ENCODE data around the gene LEMD2. TPM values are rescaled to one million over a fixed set of nuclear protein-coding genes. Genes with fewer than 3 reads are reported as not detected.

LEMD2 gene
- polyA plus RNA-seq = 30.8 to 48.6 TPM (median 47.5 TPM) in 3 replicates
- polyA plus RNA-seq (2011; ENCODE audit: low read depth) = 23.4 TPM
- 19.1 and 24.5 TPM in 2 replicates for polyA plus RNA-seq (2011; cell fraction: cytosol; rRNA removed)
- 74.9 and 89.3 TPM in 2 replicates for polyA plus RNA-seq (2011; cell fraction: nucleus; rRNA removed)
- 34.0 and 34.2 TPM in 2 replicates for polyA plus RNA-seq (2012; ENCODE audit: low replicate concordance)
- polyA minus RNA-seq = 39.6 to 72.0 TPM (median 40.1 TPM) in 3 replicates
- 21.1 TPM for polyA minus RNA-seq (2011; cell fraction: cytosol; rRNA and poly(A)+ RNA removed)
- polyA minus RNA-seq (2011; cell fraction: nucleus; rRNA and poly(A)+ RNA removed) = 31.9 and 52.5 TPM in 2 replicates

DNA sequence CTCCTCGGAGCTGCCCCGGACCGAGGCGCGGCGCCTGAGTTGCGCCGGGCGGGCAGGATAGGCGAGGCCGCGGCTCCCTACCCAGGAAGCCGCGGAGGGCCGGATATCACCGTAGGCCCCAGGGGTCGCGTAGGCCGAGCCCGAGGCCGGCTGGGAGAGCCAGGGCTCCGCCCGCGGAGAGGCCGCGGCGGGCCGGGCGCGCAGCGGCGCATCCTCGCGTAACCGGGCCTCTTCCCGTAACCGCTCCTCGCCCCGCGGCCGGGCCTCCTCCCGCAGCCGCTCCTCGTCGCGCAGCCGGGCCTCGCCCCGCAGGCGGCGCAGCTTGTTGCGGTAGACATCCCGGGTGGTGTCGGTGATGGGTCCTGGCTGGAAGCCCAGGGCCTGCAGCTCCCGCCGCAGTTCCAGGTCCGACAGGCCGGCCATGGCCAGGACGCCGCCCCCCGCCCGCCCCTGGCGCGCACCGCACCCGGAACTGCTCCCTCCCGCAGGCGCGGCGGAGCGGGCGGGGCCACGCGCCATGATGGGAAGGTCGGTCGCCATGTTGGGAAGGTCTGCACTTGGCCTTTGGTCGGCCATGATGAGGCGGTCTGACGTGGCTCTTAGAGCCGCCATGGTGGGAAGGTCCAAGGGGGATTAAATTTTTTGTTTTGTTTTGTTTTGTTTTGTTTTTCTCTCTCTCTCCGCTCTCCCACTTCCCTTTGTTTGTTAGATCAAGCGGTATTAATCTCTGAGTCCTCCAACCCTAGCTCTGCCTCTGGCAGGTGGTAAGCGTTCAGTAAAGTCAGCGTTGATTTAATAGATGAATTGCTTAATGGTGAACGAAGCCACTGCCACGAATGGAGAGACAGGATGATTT, at the start of gene LEMD2:
Gene LEMD2, minus strand, starts transcription at position 437 of the 856 bp plus-strand sequence. Its CDS starts 14 bp downstream, at position 423.
- H3K9ac ChIP-seq (ENCODE audit: control insufficient read depth, extremely low read depth, insufficient read depth, low read length) = peak within 1 kb of the TSS; percentile 90
- H3K79me2 ChIP-seq (ENCODE audit: control insufficient read depth, insufficient read depth, low read length) = peaks cover 41% of the 10 kb centered on the region
- peak within 1 kb of the TSS; percentile 82 for H3K27ac ChIP-seq (ENCODE audit: control insufficient read depth, insufficient read depth, low read length)
- H2AFZ ChIP-seq (ENCODE audit: control insufficient read depth, low read length) = peak within 1 kb of the TSS; percentile 60
- dilution Hi-C loops (cut with MboI; ENCODE audit: extremely low pct_ligation_motif_present, low sequenced_read_pairs) = no loop called here
- peak; percentile 45 for DNase-seq (ENCODE audit: low read depth, low spot score)
- peaks cover 9 to 19% of the 10 kb centered on the region in 2 experiments for H3K36me3 ChIP-seq (ENCODE audit: control insufficient read depth in 2 of 2, extremely low read depth in 1 of 2, insufficient read depth in 2 of 2, low read length in 2 of 2)
- H3K4me3 ChIP-seq (ENCODE audit: control insufficient read depth in 2 of 3, extremely low read depth in 1 of 3, insufficient read depth in 2 of 3, low read depth in 1 of 3, low read length in 3 of 3) = peak within 1 kb of the TSS; percentile 61 to 80 (median 79)
- peaks cover 8% of the 10 kb centered on the region for H3K27me3 ChIP-seq (ENCODE audit: control insufficient read depth, extremely low read depth, insufficient read depth, low read length)
- peak; percentile 44 for FAIRE-seq
- no peaks in the 10 kb centered on the region for H3K9me1 ChIP-seq (ENCODE audit: control insufficient read depth, extremely low read depth, insufficient read depth, low read length)
- peaks cover 26% of the 10 kb centered on the region for H3K4me1 ChIP-seq (ENCODE audit: control insufficient read depth, extremely low read depth, insufficient read depth, low read length)
- peak within 1 kb of the TSS; percentile 99 for H3K4me2 ChIP-seq (ENCODE audit: control insufficient read depth, extremely low read depth, insufficient read depth, low read depth, low read length)
- H4K20me1 ChIP-seq (ENCODE audit: control insufficient read depth, extremely low read depth, insufficient read depth, low read length) = peaks cover 7% of the 10 kb centered on the region
- no peaks in the 10 kb centered on the region for H3K9me3 ChIP-seq (ENCODE audit: control insufficient read depth, low read depth, low read length)
- TF ChIP-seq, protein P1, sequence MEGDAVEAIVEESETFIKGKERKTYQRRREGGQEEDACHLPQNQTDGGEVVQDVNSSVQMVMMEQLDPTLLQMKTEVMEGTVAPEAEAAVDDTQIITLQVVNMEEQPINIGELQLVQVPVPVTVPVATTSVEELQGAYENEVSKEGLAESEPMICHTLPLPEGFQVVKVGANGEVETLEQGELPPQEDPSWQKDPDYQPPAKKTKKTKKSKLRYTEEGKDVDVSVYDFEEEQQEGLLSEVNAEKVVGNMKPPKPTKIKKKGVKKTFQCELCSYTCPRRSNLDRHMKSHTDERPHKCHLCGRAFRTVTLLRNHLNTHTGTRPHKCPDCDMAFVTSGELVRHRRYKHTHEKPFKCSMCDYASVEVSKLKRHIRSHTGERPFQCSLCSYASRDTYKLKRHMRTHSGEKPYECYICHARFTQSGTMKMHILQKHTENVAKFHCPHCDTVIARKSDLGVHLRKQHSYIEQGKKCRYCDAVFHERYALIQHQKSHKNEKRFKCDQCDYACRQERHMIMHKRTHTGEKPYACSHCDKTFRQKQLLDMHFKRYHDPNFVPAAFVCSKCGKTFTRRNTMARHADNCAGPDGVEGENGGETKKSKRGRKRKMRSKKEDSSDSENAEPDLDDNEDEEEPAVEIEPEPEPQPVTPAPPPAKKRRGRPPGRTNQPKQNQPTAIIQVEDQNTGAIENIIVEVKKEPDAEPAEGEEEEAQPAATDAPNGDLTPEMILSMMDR (optimal IDR thresholded peaks at IDR 0.05 in 1 of 3, IDR thresholded peaks at IDR 0.05 in 1 of 3, conservative IDR thresholded peaks at IDR 0.05 in 1 of 3; ENCODE audit: extremely low read depth in 1 of 3, insufficient read depth in 2 of 3, low read length in 3 of 3) = peak in 1 of 3 experiments; percentile 13
- no peak for TF ChIP-seq EZH2 (IDR thresholded peaks at IDR 0.05; ENCODE audit: low read length)

DNA sequence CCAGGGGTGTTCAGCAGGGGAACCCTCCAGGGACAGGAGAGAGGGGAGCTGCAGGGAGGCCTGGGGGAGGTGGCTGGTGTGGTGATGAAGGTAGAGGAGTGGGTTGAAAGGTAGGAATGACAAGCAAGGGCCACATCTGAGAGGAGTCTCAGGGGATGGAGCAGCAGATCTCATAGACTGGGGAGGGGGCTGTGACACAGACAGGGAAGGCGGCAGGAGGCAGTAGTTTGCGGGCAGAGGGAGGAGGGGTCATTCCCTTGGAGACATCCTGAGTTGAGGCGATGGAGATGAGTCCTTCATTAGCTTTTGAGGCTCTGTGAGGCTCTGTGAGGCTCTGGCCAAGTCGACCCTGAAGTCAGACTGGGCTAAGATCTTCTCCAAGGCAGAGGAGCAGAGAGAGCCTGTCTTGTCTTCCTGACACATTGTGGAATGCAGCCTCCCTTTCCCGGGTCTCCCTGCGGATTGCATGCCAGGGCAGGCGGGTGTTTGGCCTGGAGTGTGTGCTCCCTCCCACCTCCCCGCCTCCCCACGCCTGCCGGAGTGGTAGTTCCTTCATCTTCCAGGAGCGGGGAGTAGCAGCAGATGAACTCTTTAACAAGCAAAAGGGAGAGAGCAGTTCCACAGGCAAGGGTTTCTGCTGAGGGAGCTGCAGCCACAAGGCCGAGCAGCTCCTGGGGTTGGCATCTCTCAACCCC, 49.2 kb upstream of the LEMD2 start:
- H3K9ac ChIP-seq (ENCODE audit: control insufficient read depth, extremely low read depth, insufficient read depth, low read length) = peak overlapping the region; percentile 53
- peaks cover 60% of the 10 kb centered on the region for H3K4me1 ChIP-seq (ENCODE audit: control insufficient read depth, extremely low read depth, insufficient read depth, low read length)
- H3K36me3 ChIP-seq (ENCODE audit: control insufficient read depth in 2 of 2, extremely low read depth in 1 of 2, insufficient read depth in 2 of 2, low read length in 2 of 2) = no peaks in the 10 kb centered on the region
- peak overlapping the region; percentile 88 for H3K27ac ChIP-seq (ENCODE audit: control insufficient read depth, insufficient read depth, low read length)
- TF ChIP-seq, protein P1 (optimal IDR thresholded peaks at IDR 0.05 in 1 of 3, IDR thresholded peaks at IDR 0.05 in 1 of 3, conservative IDR thresholded peaks at IDR 0.05 in 1 of 3; ENCODE audit: extremely low read depth in 1 of 3, insufficient read depth in 2 of 3, low read length in 3 of 3) = no peak
- no peak for TF ChIP-seq EZH2 (IDR thresholded peaks at IDR 0.05; ENCODE audit: low read length)
- H3K4me3 ChIP-seq (ENCODE audit: control insufficient read depth in 2 of 3, extremely low read depth in 1 of 3, insufficient read depth in 2 of 3, low read depth in 1 of 3, low read length in 3 of 3) = peak overlapping the region in 1 of 3 experiments; percentile 31
- H3K79me2 ChIP-seq (ENCODE audit: control insufficient read depth, insufficient read depth, low read length) = no peaks in the 10 kb centered on the region
- FAIRE-seq (peak; percentile 70), DNase-seq (ENCODE audit: low read depth, low spot score) (no peak)
- peak overlapping the region; percentile 63 for H2AFZ ChIP-seq (ENCODE audit: control insufficient read depth, low read length)
- H3K27me3 ChIP-seq (ENCODE audit: control insufficient read depth, extremely low read depth, insufficient read depth, low read length) = no peaks in the 10 kb centered on the region
- no peaks in the 10 kb centered on the region for H3K9me1 ChIP-seq (ENCODE audit: control insufficient read depth, extremely low read depth, insufficient read depth, low read length)
- H4K20me1 ChIP-seq (ENCODE audit: control insufficient read depth, extremely low read depth, insufficient read depth, low read length) = no peaks in the 10 kb centered on the region
- peak overlapping the region; percentile 23 for H3K4me2 ChIP-seq (ENCODE audit: control insufficient read depth, extremely low read depth, insufficient read depth, low read depth, low read length)
- peaks cover 4% of the 10 kb centered on the region for H3K9me3 ChIP-seq (ENCODE audit: control insufficient read depth, low read depth, low read length)
- dilution Hi-C loops (cut with MboI; ENCODE audit: extremely low pct_ligation_motif_present, low sequenced_read_pairs) = no loop called here

All from keratinocyte (primary cell).